GM19240 (cell line): Measurements from ENCODE around the gene NAALADL1.

ENCODE experiments used
- DNase-seq: peaks from one replicate; pipeline ENCODE4 v3.0.0; 2011; ENCODE audit warnings: low spot score; ENCODE audit not compliant: insufficient read length

The NAALADL1 gene

GRCh38 chr11:65083134-65083833 lies 24.9 kb upstream of the NAALADL1 start:
- DNase-seq: no peak

GRCh38 chr11:65078786-65079342 lies 20.5 kb upstream of the NAALADL1 start:
- no peak for DNase-seq

- DNase-seq: peak; percentile 53
Observed at GRCh38 chr11:65078151-65078550, 19.8 kb upstream of the NAALADL1 start.

- DNase-seq: no peak
Observed at GRCh38 chr11:65077451-65077850, 19.1 kb upstream of the NAALADL1 start.

- no peak for DNase-seq
Observed at GRCh38 chr11:65072631-65072966, 14.2 kb upstream of the NAALADL1 start.

- no peak for DNase-seq
Observed at GRCh38 chr11:65071907-65072630, 13.7 kb upstream of the NAALADL1 start.

- no peak for DNase-seq
Observed at GRCh38 chr11:65069217-65069616, 10.9 kb upstream of the NAALADL1 start.

- no peak for DNase-seq
Observed at GRCh38 chr11:65067446-65067845, 9.1 kb upstream of the NAALADL1 start.

GRCh38 chr11:65066805-65067291 lies 8.5 kb upstream of the NAALADL1 start:
- no peak for DNase-seq

- no peak for DNase-seq
Observed at GRCh38 chr11:65066315-65066714, 8.0 kb upstream of the NAALADL1 start.

- DNase-seq: no peak
Observed at GRCh38 chr11:65065851-65066250, 7.5 kb upstream of the NAALADL1 start.

GRCh38 chr11:65064847-65065240 lies 6.5 kb upstream of the NAALADL1 start:
- DNase-seq: no peak

- no peak for DNase-seq
Observed at GRCh38 chr11:65063532-65063931, 5.2 kb upstream of the NAALADL1 start.

GRCh38 chr11:65060913-65061408 lies 2.6 kb upstream of the NAALADL1 start:
- no peak for DNase-seq

- no peak for DNase-seq
Observed at GRCh38 chr11:65059959-65060824, 1.8 kb upstream of the NAALADL1 start.

GRCh38 chr11:65059523-65059922 lies 1.2 kb upstream of the NAALADL1 start:
- no peak for DNase-seq

GRCh38 chr11:65058012-65058411 lies 341 bp downstream of the NAALADL1 start:
- no peak for DNase-seq

- DNase-seq: no peak
Observed at GRCh38 chr11:65057526-65057925, 827 bp downstream of the NAALADL1 start.

- DNase-seq: no peak
Observed at GRCh38 chr11:65056999-65057398, 1.4 kb downstream of the NAALADL1 start.

GRCh38 chr11:65055538-65055937 lies 2.8 kb downstream of the NAALADL1 start:
- no peak for DNase-seq

GRCh38 chr11:65053827-65054508 lies 4.4 kb downstream of the NAALADL1 start:
- no peak for DNase-seq
